Osteoblast (primary cell): ENCODE results near the gene TAF11. TPM values are rescaled to one million over a fixed set of nuclear protein-coding genes. Genes with fewer than 3 reads are reported as not detected.

Source experiments
- DNase-seq: peaks from one replicate; pipeline ENCODE4 v3.0.0; 2011; ENCODE audit warnings: low spot score, mixed read lengths; ENCODE audit not compliant: insufficient read length; ENCODE audit errors: missing footprints
- H2AFZ ChIP-seq: 2 replicates; pipeline ENCODE4 v1.6.0; 2011; ENCODE audit warnings: mild to moderate bottlenecking, low read length
- H3K27ac ChIP-seq: 2 replicates; pipeline ENCODE4 v1.5.1; 2011; ENCODE audit warnings: mild to moderate bottlenecking, low read depth, low read length, moderate library complexity
- H3K27me3 ChIP-seq: 2 replicates; pipeline ENCODE4 v1.6.0; 2012; ENCODE audit warnings: mild to moderate bottlenecking, control low read depth, inconsistent platforms, low read length, moderate library complexity; ENCODE audit not compliant: insufficient read depth
- H3K36me3 ChIP-seq: 2 replicates; pipeline ENCODE4 v1.5.1; 2011; ENCODE audit warnings: mild to moderate bottlenecking, low read length, control low read depth, moderate library complexity; ENCODE audit not compliant: insufficient read depth
- H3K4me1 ChIP-seq: 2 replicates; pipeline ENCODE4 v1.5.1; 2011; ENCODE audit warnings: mild to moderate bottlenecking, low read length, control low read depth, moderate library complexity; ENCODE audit not compliant: insufficient read depth
- H3K4me2 ChIP-seq: 2 replicates; pipeline ENCODE4 v1.6.0; 2011; ENCODE audit warnings: mild to moderate bottlenecking, low read length; ENCODE audit not compliant: insufficient read depth
- H3K4me3 ChIP-seq: fragments of 200-600 bp; sonication (generic); 3 replicates; pipeline ENCODE4 v1.5.1; 2012; ENCODE audit warnings: mild to moderate bottlenecking, low read length, inconsistent platforms; ENCODE audit not compliant: insufficient read depth
- H3K79me2 ChIP-seq: 2 replicates; pipeline ENCODE4 v1.6.0; 2012; ENCODE audit warnings: mild to moderate bottlenecking, low read length, control low read depth, inconsistent platforms; ENCODE audit not compliant: insufficient read depth
- H3K9me3 ChIP-seq: 2 replicates; pipeline ENCODE4 v1.5.1; 2011; ENCODE audit warnings: low read depth, low read length, control low read depth
- H4K20me1 ChIP-seq: 2 replicates; pipeline ENCODE4 v1.6.0; 2012; ENCODE audit warnings: mild to moderate bottlenecking, low read length, control low read depth; ENCODE audit not compliant: insufficient read depth
- CTCF ChIP-seq: IDR thresholded peaks from 2 replicates; pipeline ENCODE4 v1.5.1; 2011; ENCODE audit warnings: mild to moderate bottlenecking, low read depth, low read length, moderate library complexity; ENCODE audit errors: extremely low read depth
- total RNA-seq: library from RNA; depleted of rRNA; stranded (reverse); fragments of >200 nt; gene quantifications from 2 replicates; pipeline ENCODE4 v1.2.3, GENCODE V29; 2012

Gene TAF11
- total RNA-seq, 1 donor = 16.6 TPM

GRCh38 chr6:34876472-34876871 is 11.4 kb downstream of the TAF11 start:
- H3K4me1 ChIP-seq = no peaks in the 10 kb centered on the region
- H3K27ac ChIP-seq = no peak overlapping the region
- H3K36me3 ChIP-seq = peaks cover 56% of the 10 kb centered on the region
- no peak overlapping the region for H3K4me3 ChIP-seq
- H3K27me3 ChIP-seq = no peaks in the 10 kb centered on the region
- no peak overlapping the region for H3K4me2 ChIP-seq
- TF ChIP-seq CTCF = no peak
- H3K79me2 ChIP-seq = peaks cover 3% of the 10 kb centered on the region
- no peaks in the 10 kb centered on the region for H4K20me1 ChIP-seq
- H2AFZ ChIP-seq = no peak overlapping the region
- H3K9me3 ChIP-seq = no peaks in the 10 kb centered on the region
- DNase-seq = no peak

GRCh38 chr6:34875292-34876213 is 12.3 kb downstream of the TAF11 start:
- Histone ChIP-seq H2AFZ (no peak overlapping the region), H3K4me3 (no peak overlapping the region), H3K4me1 (no peaks in the 10 kb centered on the region), H3K79me2 (peaks cover 3% of the 10 kb centered on the region), H3K36me3 (peaks cover 61% of the 10 kb centered on the region), H4K20me1 (no peaks in the 10 kb centered on the region), H3K27me3 (no peaks in the 10 kb centered on the region), H3K9me3 (no peaks in the 10 kb centered on the region), H3K4me2 (no peak overlapping the region), H3K27ac (no peak overlapping the region)
- DNase-seq = no peak
- no peak for TF ChIP-seq CTCF

GRCh38 chr6:34872332-34872731 is 15.5 kb downstream of the TAF11 start:
- Histone ChIP-seq H3K36me3 (peaks cover 40% of the 10 kb centered on the region), H3K4me2 (no peak overlapping the region), H3K4me3 (no peak overlapping the region), H3K79me2 (no peaks in the 10 kb centered on the region), H3K27ac (no peak overlapping the region), H3K27me3 (no peaks in the 10 kb centered on the region), H4K20me1 (no peaks in the 10 kb centered on the region), H3K4me1 (no peaks in the 10 kb centered on the region), H2AFZ (no peak overlapping the region), H3K9me3 (no peaks in the 10 kb centered on the region)
- no peak for TF ChIP-seq CTCF
- no peak for DNase-seq

- Histone ChIP-seq H3K79me2 (no peaks in the 10 kb centered on the region), H3K4me2 (no peak overlapping the region), H3K4me1 (no peaks in the 10 kb centered on the region), H3K4me3 (no peak overlapping the region), H3K9me3 (no peaks in the 10 kb centered on the region), H3K36me3 (peaks cover 35% of the 10 kb centered on the region), H3K27me3 (no peaks in the 10 kb centered on the region), H4K20me1 (no peaks in the 10 kb centered on the region), H2AFZ (no peak overlapping the region), H3K27ac (no peak overlapping the region)
- TF ChIP-seq CTCF = no peak
- no peak for DNase-seq
Observed at GRCh38 chr6:34871853-34872252, 16.0 kb downstream of the TAF11 start.
